Activated CD8-positive, alpha-beta memory T cell treated with anti-CD3 and anti-CD28 coated beads, Interleukin-2, amount 50 U/mL, for 48 hours (primary cell): ENCODE results near the gene DOCK3.
"Not testable (repeated sequence)": the region's sequence is repeated elsewhere in the genome, so short reads cannot be mapped to it uniquely, and the experiment has no call there.

ENCODE experiments used
- DNase-seq: peaks from one replicate; pipeline ENCODE4 v3.0.0-alpha.2; 2020

The DOCK3 gene

DNA sequence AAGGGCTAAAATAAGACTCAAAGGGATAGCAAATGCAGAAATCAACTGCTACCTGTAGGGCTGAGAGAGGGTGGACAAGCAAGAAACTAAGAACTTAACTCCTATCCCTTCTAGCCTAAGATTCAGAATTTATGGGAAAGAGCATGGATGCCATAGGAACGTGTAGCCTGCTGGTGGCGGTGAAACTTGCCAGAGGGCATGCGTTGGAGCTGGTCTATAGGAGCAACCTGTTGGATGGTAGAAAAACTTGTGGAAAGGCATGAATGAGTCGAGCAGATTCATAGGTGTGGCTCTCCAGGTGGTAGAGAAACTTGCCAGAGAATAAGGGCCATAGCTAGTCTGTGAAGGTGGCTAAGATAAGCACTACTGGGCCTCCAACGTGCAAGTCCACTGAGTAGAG is 137.2 kb downstream of the DOCK3 start:
- DNase-seq, result no peak

DNA sequence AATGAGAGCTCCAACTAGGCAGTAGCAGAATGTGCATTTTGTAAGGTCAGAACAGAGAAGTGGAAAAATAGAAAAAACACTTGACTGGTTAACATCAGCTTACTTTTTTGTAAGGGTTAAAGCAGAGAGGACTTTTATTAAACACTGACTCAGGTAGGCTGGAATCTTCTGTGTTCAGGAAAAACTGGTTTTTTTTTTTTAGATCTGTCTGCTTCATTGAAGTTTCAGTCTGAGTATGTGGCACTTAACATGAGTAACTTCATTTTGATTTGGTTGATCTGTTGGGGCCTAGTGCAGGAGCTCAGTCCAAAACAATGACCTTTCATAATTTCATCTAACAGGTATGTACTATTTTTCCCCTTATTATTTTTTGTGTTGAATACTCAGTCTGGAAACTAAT is 141.1 kb downstream of the DOCK3 start:
- no peak for DNase-seq

DNA sequence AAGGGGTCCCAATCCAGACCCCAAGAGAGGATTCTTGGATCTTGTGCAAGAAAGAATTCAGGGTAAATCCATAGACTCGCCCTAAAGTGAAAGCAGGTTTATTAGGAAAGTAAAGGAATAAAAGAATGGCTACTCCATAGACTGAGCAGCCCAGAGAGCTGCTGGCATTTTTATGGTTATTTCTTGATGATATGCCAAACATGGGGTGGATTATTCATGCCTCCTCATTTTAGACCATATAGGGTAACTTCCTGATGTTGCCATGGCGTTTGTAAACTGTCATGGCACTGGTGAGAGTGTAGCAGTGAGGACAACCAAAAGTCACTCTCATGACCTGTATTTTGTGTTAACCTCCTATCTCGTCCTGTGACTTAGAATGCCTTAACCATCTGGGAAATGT is 142.2 kb downstream of the DOCK3 start:
- no peak for DNase-seq

DNA sequence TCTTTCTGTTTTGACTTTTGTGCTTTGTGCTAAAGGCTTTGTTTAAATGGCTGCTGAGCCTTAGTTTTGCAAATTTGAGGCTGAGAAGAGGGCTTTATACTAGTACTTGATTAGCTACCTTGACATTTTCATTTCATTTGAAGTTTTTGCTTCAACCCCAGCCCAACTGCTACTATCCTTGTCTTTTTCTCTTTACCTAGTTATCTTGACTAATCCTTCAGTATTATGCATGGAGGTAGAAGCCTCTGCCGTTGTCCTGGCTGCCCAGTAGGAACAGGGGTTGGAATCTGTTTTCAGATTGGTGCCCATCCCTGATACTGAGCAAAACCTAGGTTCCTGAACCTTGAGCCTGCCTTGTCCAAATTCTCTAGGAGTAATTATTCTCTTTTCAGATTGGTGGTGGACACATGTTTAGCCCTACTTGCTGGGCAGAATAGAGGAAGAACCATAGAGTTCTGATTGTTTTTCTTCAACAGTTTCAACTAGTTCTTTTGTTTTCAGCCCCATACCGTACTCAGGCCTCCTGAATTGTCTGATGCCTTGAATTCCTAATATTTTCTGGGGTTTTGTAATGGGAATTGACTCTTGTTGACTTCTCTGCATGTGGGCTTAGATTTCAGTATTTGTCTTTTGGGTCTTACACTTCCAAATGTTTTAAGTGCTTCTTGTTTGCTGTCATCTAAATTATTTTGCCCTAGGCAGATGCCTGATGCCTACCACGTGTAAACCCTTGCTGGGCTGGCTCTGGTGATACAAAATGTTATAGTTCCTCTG is 143.2 kb downstream of the DOCK3 start:
- DNase-seq, result no peak

DNA sequence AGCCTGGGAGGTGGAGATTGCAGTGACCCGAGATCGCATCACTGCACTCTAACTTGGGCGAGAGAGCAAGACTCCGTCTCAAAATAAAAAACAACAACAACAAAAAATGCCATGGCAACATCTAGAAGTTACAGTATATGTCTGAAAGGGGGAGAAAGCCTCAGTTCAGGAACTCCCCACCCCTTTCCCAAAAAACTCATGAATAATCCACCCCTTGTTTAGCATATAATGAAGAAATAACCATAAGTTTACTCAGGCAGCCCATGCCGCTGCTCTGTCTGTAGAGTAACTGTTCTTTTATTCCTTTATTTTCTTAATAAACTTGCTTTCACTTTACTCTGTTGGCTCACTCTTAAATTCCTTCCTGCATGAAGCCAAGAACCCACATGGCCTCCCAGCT is 145.2 kb downstream of the DOCK3 start:
- no peak for DNase-seq

DNA sequence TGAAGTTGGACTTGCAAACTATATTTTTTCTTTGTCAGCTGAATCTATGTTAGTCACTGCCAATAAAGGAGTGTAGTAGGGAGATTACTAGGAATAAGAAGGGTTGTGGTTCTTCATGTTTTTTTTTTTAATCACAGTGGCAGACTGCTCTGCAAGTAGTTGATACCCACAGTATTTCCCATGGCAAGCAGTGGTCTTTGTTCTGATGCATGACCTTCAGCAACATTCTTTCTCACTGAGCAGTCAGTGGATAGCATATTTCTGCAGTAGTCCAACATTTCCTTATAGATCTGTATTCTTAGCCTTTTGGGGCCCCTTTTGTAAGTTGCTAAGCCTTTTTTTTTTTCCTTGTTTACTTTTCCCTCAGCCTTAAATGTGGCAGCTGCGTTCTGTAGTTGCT is 151.1 kb downstream of the DOCK3 start:
- no peak for DNase-seq

DNA sequence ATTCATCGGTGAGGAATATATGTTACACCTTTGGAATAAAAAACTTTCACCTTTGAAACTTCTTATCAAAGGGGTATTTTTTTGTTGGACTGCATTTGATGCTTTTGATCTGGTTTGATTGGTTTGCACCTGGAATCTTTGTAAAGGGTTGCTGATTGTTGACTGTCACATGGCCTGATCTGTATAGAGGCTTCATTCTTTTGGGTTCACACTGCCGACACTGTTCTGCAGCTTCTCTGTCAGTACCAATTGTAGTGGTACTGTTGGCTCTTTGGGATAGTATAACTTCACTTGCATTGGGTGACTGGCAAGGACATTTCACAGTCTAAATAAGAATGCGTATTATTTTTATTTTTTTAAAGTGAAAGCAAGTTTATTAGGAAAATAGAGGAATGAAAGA is 155.7 kb downstream of the DOCK3 start:
- no peak for DNase-seq

DNA sequence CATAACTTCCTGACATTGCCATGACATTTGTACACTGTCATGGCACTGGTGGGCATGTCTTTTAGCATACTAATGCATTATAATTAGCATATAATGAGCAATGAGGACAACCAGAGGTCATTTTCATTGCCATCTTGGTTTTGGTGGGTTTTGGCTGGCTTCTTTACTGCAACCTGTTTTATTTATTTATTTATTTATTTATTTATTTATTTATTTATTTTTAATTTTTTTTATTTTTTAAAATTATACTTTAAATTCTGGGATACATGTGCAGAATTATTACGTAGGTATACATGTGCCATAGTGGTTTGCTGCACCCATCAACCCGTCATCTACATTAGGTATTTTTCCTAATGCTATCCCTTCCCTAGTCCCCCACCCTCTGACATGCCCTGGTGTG is 156.3 kb downstream of the DOCK3 start:
- DNase-seq, result not testable (repeated sequence)

DNA sequence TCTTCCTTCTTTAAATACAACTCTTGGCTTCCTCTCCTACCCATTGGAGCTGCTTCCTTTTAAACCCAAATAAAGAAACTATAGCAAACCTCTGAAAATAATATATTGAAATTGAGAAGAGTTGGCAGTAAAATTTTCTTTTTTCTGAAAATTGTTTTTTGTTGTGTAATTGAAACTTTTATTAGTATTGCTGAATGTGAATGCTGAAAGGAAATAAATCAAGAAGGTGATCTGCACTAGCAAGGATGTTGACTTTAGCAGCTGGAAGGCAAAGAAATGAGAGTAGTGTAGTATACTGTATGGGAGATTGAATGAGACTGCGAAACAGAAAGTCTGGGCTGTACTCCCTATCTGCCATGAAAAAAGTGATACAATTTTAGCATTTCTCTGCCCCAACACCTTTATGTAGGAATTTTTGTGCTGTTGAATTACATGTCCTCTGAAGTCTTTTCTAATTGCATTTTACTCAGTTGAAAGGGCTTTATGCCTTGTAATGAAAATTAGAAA is 166.3 kb downstream of the DOCK3 start:
- no peak for DNase-seq

DNA sequence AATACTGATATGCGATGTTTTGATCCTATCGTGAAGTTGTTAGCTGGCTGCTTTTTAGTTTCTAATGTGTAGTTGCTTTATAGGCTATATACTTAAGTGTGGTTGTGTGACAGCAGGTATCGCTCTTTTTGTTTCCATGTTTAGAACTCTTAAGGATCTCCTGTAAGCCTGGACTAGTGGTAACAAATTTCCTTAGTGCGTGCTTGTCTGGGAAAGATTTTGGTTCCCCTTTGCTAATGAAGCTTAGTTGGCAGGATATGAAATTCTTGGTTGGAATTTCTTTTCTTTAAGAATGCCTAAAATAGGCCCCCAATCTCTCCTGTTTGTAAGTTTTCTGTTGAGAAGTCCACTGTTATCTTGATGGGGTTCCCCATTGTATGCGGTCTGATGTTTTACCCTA is 173.6 kb downstream of the DOCK3 start:
- DNase-seq, result no peak

DNA sequence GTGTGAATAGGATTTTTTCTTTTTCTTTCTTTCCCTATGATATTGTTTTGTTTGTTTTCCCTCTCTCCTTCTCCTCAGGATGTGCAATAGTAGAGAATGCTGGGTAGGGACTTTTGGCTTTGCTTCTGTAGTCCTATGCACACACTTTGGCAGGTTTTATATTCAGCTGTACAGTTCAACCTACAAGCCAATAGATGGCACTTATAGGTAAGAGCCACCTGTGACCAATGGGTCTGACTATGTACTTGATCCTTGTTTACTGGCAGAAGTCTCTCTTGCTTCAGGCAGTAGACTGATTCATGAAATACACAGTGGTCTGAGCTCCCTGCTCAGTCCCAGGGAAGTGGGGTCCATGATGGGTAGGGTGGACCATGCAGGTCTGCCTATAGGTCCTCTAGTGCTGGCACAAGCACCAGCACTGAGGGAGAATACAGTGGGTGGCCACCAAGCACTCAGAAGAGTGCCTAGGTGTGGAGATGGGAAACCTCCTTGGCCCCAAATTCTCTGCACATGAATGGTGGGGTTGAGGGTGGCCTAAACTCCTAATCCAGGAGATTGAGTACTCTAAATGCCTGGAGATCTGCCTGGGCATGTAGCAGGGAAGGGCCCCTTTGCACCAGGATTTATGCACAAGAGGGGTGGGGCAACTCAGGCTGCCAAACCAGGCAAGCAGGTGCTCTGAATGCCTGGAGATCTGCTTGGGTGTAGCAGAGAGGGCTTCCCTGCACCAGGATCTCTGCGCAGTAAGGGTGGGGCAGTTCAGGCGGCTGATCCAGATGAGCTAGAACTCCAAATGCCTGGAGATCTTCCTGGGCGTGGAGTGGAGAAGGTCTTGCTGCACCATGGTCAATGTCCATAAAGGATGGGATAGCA is 176.1 kb downstream of the DOCK3 start:
- DNase-seq, result no peak

DNA sequence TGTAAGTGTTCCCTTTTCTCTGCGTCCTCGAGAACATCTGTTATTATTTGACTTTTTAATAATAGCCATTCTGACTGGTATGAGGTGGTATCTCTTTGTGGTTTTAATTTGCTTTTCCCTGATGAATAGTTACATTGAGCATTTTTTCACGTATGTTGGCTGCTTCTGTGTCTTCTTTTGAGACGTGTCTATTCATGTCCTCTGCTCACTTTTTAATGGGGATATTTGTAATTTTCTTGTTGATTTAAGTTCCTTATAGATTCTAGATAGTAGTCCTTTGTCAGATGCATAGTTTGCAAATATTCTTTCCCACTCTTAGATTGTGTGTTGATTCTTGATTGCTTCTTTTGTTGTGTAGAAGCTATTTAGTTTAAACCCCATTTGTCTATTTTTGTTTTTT is 179.2 kb downstream of the DOCK3 start:
- DNase-seq, result no peak

DNA sequence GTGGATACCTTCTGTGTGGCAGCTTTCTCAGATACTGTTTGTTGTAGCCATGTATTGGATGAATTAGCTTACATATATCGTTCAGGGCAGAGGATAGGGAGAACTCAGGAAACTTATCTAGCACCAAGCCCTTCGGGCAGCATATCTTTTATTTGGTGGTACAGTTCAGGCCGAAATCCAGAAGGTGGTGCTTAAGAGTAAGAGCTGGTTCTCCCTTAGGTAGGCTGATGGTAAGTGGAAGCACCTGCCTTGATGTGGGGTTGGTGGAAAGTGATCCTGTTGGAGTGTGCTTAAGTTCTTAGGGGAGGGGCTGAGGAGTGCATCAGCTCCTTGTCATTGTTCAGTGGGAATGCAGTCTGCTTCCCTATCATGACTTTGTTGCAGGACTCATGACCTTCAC is 187.5 kb downstream of the DOCK3 start:
- no peak for DNase-seq

DNA sequence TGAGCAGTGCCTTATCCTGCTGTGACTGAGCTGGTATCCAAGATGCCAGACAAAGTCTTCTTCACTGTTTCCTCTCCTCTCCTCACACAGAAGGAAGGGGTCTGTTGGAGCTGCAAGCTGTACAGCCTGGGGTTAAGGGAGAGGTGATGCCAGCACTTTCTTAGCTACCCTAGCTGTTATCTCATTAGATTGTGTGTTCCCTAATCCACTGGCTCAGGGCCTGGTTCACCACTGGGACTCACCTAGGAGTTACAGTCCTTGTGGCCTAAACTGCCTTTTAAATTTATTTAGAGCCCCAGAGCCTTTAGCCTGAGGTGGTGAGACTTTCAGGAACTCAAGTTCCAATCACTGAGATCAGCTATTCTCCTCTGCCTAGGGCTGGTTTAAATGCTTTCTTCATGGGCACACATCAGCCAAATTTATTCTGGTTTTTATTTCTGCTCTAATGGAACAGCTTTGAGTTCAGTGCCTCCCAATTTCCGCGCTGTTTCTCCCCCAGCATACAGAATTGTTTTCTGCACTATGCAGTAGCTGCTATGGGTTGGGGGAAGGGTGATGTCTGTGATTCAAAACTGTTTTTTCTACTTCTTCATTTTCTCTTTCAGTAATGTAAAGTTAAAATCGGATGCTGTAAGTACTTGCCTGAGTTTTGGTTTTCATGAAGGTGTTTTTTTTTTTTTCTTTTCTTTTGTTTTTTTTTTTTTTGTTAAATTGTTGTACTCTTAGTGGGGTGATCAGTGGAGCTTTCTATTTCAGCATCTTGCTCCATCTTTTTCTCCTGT is 198.8 kb downstream of the DOCK3 start:
- DNase-seq, result no peak

DNA sequence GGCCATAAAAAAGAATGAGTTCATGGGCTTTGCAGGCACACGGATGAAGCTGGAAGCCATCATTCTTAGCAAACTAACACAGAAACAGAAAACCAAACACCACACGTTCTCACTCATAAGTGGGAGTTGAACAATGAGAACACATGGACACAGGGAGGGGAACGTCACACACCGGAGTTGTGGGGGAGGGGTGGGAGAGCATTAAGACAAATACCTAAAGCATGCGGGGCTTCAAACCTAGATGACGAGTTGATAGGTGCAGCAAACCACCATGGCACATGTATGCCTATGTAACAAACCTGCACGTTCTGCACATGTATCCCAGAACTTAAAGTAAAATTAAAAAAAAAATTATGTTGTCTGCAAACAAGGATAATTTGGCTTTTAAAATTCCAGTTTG is 200.1 kb downstream of the DOCK3 start:
- DNase-seq, result not testable (repeated sequence)

DNA sequence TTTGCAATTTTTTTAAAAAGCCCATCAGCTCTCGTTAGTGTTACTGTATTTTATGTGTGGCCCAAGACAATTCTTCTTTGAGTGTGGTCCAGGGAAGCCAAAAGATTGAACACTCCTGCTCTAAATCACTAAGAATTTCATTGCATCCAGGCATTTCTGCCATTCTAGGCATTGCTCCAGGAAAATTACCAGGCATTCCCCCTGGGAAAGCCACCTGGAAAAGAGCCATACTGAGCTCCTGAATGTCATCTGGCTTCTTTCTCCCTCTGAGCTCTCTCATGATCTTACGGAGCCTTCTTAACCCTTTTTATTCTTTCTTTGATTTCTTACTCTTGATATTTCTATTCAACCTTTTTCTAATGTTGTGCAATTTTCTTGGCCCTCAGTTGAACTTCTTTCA is 202.2 kb downstream of the DOCK3 start:
- no peak for DNase-seq

DNA sequence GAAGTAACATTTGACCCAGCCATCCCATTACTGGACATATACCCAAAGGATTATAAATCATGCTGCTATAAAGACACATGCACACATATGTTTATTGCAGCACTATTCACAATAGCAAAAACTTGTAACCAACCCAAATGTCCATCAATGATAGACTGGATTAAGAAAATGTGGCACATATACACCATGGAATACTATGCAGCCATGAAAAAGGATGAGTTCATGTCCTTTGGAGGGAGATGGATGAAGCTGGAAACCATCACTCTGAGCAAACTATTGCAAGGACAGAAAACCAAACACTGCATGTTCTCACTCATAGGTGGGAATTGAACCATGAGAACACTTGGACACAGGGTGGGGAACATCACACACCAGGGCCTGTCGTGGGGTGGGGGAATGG is 208.0 kb downstream of the DOCK3 start:
- not testable (repeated sequence) for DNase-seq

DNA sequence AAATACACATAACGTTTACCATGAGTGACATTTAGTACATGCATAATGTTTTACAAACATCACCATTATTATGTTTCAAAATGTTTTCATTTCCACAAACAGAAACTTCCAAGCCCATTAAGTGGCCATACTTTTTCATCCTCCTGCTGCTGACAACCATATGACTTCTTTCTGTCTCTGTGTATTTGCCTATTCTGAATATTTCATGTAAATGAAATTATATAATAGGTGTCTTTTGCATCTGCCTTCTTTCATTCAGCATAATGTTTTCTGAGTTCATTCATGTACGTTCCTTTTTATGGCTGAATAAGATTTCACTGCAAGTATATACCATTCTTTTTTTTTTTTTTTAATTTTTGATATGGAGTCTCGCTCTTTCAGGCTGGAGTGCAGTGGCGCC is 209.0 kb downstream of the DOCK3 start:
- no peak for DNase-seq

DNA sequence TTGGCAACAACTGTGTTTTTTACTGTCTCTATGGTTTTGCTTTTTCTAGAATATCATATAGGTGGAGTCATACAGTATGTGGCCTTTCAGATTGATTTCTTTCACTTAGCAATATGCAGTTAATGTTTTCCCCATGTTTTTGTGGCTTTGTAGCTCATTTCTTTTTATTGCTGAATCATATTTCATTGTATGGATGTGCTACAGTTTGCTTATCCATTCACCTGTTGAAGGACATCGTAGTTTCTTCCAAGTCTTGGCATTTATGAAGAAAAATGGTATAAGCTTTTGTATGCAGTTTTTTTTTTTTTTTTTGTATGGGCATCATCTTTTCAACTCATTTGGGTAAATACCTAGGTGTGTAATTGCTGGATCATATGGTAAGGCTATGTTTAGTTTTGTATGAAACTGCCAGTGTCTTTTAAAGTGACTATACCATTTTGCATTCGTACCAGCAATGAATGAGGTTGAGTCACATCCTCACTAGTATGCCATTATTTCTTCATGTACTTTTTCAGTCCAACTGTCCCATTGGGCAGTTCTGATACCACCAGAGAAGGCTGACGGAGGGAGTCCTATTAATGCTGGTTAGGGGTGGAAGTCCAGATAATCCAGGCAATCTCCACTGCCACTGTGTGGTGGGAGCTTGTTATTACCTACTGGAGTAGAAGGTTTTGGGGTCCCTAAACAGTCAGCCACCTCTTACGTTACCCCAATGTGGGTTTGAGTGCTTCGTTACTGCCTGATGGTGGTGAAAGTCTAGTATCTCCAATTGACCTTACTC is 210.5 kb downstream of the DOCK3 start:
- no peak for DNase-seq

DNA sequence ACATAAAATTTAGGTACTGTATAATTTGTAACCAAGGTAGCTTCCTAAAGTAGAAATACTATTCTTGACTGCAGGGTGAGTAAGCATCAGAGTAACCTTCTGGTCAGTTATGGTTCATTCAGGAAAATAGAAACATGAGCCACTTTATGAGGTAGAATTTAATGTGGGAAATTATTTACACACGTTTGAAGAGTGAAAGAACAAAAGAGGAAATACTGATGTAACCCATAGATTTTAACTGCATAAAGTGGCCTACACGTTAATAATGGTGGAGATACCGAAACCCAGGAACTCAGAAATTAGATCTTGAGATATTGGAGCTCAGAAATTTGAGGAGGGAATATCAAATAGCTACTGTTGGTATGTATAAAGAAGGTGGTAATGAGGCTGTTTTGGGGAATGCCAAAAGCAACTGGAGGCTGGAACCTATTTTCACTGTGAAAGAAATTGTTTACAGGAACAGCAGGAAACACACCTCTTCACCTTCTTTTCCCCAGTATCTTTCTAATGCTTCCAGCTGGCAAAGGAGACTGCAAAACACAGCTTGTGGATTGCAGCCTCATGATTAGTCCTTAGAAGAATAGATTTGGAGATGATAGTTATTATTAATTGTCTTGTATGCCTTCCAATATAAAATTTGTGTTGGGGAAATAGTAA is 216.1 kb downstream of the DOCK3 start:
- no peak for DNase-seq

DNA sequence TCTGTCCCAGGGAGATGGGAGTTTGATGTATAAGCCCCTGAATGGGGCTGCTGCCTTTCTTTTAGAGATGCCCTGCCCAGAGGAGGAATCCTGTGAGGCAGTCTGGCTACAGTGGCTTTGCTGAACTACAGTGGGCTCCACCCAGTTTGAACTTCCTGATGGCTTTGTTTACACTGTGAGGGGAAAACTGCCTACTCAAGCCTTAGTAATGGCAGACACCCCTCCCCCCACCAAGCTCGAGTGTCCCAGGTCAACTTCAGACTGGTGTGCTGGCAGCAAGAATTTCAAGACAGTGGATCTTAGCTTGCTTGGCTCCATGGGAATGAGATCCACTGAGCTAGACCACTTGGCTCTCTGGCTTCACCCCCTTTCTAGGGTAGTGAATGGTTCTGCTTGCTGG is 226.4 kb downstream of the DOCK3 start:
- DNase-seq, result not testable (repeated sequence)

DNA sequence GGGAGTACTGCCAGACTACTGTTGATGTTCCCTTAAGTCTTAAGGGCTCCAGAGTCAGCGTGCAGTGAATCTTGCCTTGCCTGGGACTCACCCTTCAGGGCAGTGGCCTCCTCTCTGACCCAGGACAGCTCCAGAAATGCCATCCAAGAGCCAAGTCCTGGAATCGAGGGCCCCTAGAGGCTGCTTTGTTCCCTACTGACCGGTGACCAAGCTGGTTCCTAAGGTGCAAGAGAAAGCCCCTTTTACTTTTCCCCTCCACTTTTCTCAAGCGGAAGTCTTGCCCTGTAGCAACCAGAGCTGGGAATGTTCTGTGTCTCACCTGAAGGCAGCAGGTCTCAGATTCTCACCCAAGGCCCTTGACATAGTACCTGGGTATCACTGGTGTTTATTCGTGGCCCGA is 238.0 kb downstream of the DOCK3 start:
- DNase-seq, result no peak
